ENCODE results near the gene FSD1L.
"Not testable (repeated sequence)": the region's sequence is repeated elsewhere in the genome, so short reads cannot be mapped to it uniquely, and the experiment has no call there.

The FSD1L gene

GRCh38 chr9:105579952-105580351 lies 132.1 kb downstream of the FSD1L start:
- DNase-seq, result not testable (repeated sequence)

- not testable (repeated sequence) for DNase-seq
Observed at GRCh38 chr9:105581550-105581949, 133.7 kb downstream of the FSD1L start.

- DNase-seq, result no peak
Observed at GRCh38 chr9:105593145-105593544, 145.3 kb downstream of the FSD1L start.
